ENCODE data around the gene CUL4A.

The CUL4A gene

GRCh38 chr13:113187263-113187669 is 22.1 kb upstream of the CUL4A start:
- no peak for TF ChIP-seq CTCF (IDR thresholded peaks at IDR 0.05; ENCODE audit: extremely low read depth, insufficient read depth, missing control alignments)
- no peak for DNase-seq (ENCODE audit: low spot score)
- in situ Hi-C loops (cut with MboI; ENCODE audit: low pct_unique_long_range_greater_than_20kb, low sequenced_read_pairs, unreplicated experiment): no loop called here

- in situ Hi-C loops (cut with MboI; ENCODE audit: low pct_unique_long_range_greater_than_20kb, low sequenced_read_pairs, unreplicated experiment): no loop called here
- DNase-seq (ENCODE audit: low spot score): no peak
- no peak for TF ChIP-seq CTCF (IDR thresholded peaks at IDR 0.05; ENCODE audit: extremely low read depth, insufficient read depth, missing control alignments)
These were observed 21.3 kb upstream of the CUL4A start for GRCh38 chr13:113187883-113188665.

GRCh38 chr13:113190181-113190580 is 19.2 kb upstream of the CUL4A start:
- in situ Hi-C loops (cut with MboI; ENCODE audit: low pct_unique_long_range_greater_than_20kb, low sequenced_read_pairs, unreplicated experiment): no loop called here
- no peak for TF ChIP-seq CTCF (IDR thresholded peaks at IDR 0.05; ENCODE audit: extremely low read depth, insufficient read depth, missing control alignments)
- DNase-seq (ENCODE audit: low spot score): no peak

- DNase-seq (ENCODE audit: low spot score): no peak
- in situ Hi-C loops (cut with MboI; ENCODE audit: low pct_unique_long_range_greater_than_20kb, low sequenced_read_pairs, unreplicated experiment): no loop called here
These were observed 17.1 kb upstream of the CUL4A start for GRCh38 chr13:113192279-113192678.

GRCh38 chr13:113192902-113193301 is 16.5 kb upstream of the CUL4A start:
- in situ Hi-C loops (cut with MboI; ENCODE audit: low pct_unique_long_range_greater_than_20kb, low sequenced_read_pairs, unreplicated experiment): no loop called here
- DNase-seq (ENCODE audit: low spot score): no peak
- TF ChIP-seq CTCF (IDR thresholded peaks at IDR 0.05; ENCODE audit: extremely low read depth, insufficient read depth, missing control alignments): no peak

More at GRCh38 chr13:113192279-113192678, 17.1 kb upstream of the CUL4A start:
- no peak for TF ChIP-seq CTCF (IDR thresholded peaks at IDR 0.05; ENCODE audit: extremely low read depth, insufficient read depth, missing control alignments)

- no peak for DNase-seq (ENCODE audit: low spot score)
- in situ Hi-C loops (cut with MboI; ENCODE audit: low pct_unique_long_range_greater_than_20kb, low sequenced_read_pairs, unreplicated experiment): no loop called here
- no peak for TF ChIP-seq CTCF (IDR thresholded peaks at IDR 0.05; ENCODE audit: extremely low read depth, insufficient read depth, missing control alignments)
These were observed 14.1 kb upstream of the CUL4A start for GRCh38 chr13:113195360-113195759.
